Skeletal muscle tissue (tissue), 4 donors: ENCODE data around the gene RARRES2. TPM values are rescaled to one million over a fixed set of nuclear protein-coding genes. Genes with fewer than 3 reads are reported as not detected.
"Not testable (repeated sequence)": the region's sequence is repeated elsewhere in the genome, so short reads cannot be mapped to it uniquely, and the experiment has no call there.

Experiments used
- H3K27ac ChIP-seq: one replicate; pipeline ENCODE4 v1.7.0; 2013; ENCODE audit warnings: mild to moderate bottlenecking, low read depth, low read length, inconsistent platforms
- H3K27me3 ChIP-seq, 3 donors: one replicate each; pipeline ENCODE4 v1.7.0; 2013; ENCODE audit warnings: low read length in 3 of 3; ENCODE audit not compliant: control insufficient read depth in 3 of 3, insufficient read depth in 3 of 3
- H3K36me3 ChIP-seq, 3 donors: one replicate each; pipeline ENCODE4 v1.7.0; 2013; ENCODE audit warnings: low read length in 3 of 3; ENCODE audit not compliant: control insufficient read depth in 3 of 3, insufficient read depth in 3 of 3
- H3K4me1 ChIP-seq, 3 donors: one replicate each; pipeline ENCODE4 v1.7.0; 2013; ENCODE audit warnings: low read length in 3 of 3, mild to moderate bottlenecking in 3 of 3; ENCODE audit not compliant: control insufficient read depth in 3 of 3, insufficient read depth in 3 of 3
- H3K4me3 ChIP-seq, 3 donors: one replicate each; pipeline ENCODE4 v1.7.0; 2013; ENCODE audit warnings: low read length in 3 of 3
- H3K9ac ChIP-seq, 3 donors: one replicate each; pipeline ENCODE4 v1.7.0; 2013; ENCODE audit warnings: low read length in 3 of 3, mild to moderate bottlenecking in 3 of 3, moderate library complexity in 2 of 3, low read depth in 1 of 3
- H3K9me3 ChIP-seq, 3 donors: one replicate each; pipeline ENCODE4 v1.7.0; 2013; ENCODE audit warnings: low read length in 3 of 3; ENCODE audit not compliant: control insufficient read depth in 3 of 3
- total RNA-seq: library from RNA; depleted of rRNA; stranded (reverse); fragments of >200 nt; gene quantifications from one replicate; pipeline ENCODE4 v1.2.3, GENCODE V29; 2014
- donor health status: Osteomylitis.

RARRES2 gene
- total RNA-seq, 1 donor from 2014 or later: 54.3 TPM

- H3K36me3 ChIP-seq, H3K9ac ChIP-seq, H3K9me3 ChIP-seq, H3K27me3 ChIP-seq, H3K4me3 ChIP-seq, H3K27ac ChIP-seq, H3K4me1 ChIP-seq: not testable (repeated sequence)
Measured at GRCh38 chr7:150302908-150303310, 38.5 kb downstream of the RARRES2 start.

GRCh38 chr7:150297978-150298377 is 43.5 kb downstream of the RARRES2 start:
- not testable (repeated sequence) for H3K9ac ChIP-seq, H3K36me3 ChIP-seq, H3K4me1 ChIP-seq, H3K27ac ChIP-seq, H3K4me3 ChIP-seq, H3K9me3 ChIP-seq, H3K27me3 ChIP-seq

- H3K9ac ChIP-seq, H3K4me3 ChIP-seq, H3K27me3 ChIP-seq, H3K36me3 ChIP-seq, H3K4me1 ChIP-seq, H3K9me3 ChIP-seq, H3K27ac ChIP-seq: not testable (repeated sequence)
Measured at GRCh38 chr7:150296802-150297201, 44.6 kb downstream of the RARRES2 start.

GRCh38 chr7:150295614-150296013 is 45.8 kb downstream of the RARRES2 start:
- H3K27ac ChIP-seq, H3K4me1 ChIP-seq, H3K4me3 ChIP-seq, H3K36me3 ChIP-seq, H3K9ac ChIP-seq, H3K9me3 ChIP-seq, H3K27me3 ChIP-seq: not testable (repeated sequence)

- H3K9ac ChIP-seq, H3K27ac ChIP-seq, H3K36me3 ChIP-seq, H3K4me1 ChIP-seq, H3K27me3 ChIP-seq, H3K4me3 ChIP-seq, H3K9me3 ChIP-seq: not testable (repeated sequence)
Measured at GRCh38 chr7:150295027-150295426, 46.4 kb downstream of the RARRES2 start.

GRCh38 chr7:150290317-150290716 is 51.1 kb downstream of the RARRES2 start:
- H3K9ac ChIP-seq, H3K4me1 ChIP-seq, H3K36me3 ChIP-seq: not testable (repeated sequence)

GRCh38 chr7:150288816-150289215 is 52.6 kb downstream of the RARRES2 start:
- H3K9ac ChIP-seq, H3K36me3 ChIP-seq, H3K9me3 ChIP-seq, H3K4me3 ChIP-seq, H3K27ac ChIP-seq, H3K4me1 ChIP-seq, H3K27me3 ChIP-seq: not testable (repeated sequence)

More at GRCh38 chr7:150290317-150290716, 51.1 kb downstream of the RARRES2 start:
- not testable (repeated sequence) for H3K9me3 ChIP-seq, H3K4me3 ChIP-seq, H3K27ac ChIP-seq, H3K27me3 ChIP-seq

Other genes with a start within 250 kb of the RARRES2 start
- 5.7 TPM for gene LRRC61, start 18.3 kb downstream of the RARRES2 start, total RNA-seq
- 1.6 TPM for gene ACTR3C, start 18.1 kb downstream of the RARRES2 start, total RNA-seq
- 31.3 TPM for gene REPIN1, start 27.2 kb upstream of the RARRES2 start, total RNA-seq
- gene ZNF775, start 37.7 kb upstream of the RARRES2 start, total RNA-seq: 6.8 TPM
- 12.0 TPM for gene GIMAP8, start 109.0 kb upstream of the RARRES2 start, total RNA-seq
- gene GIMAP7, start 173.2 kb upstream of the RARRES2 start, total RNA-seq: 4.2 TPM
- gene GIMAP4, start 225.8 kb upstream of the RARRES2 start, total RNA-seq: 25.6 TPM